Endothelial cell (in vitro differentiated cells): ENCODE data around the gene STAT5B. TPM values are rescaled to one million over a fixed set of nuclear protein-coding genes. Genes with fewer than 3 reads are reported as not detected.

Source experiments
- DNase-seq: peaks from one replicate; pipeline ENCODE4 v3.0.0; 2021; ENCODE audit warnings: low spot score
- H3K27ac Mint-ChIP-seq: one replicate; pipeline ENCODE4 v1.8.0; 2021; ENCODE audit warnings: mixed read lengths, inconsistent platforms; ENCODE audit not compliant: unreplicated experiment
- H3K27me3 Mint-ChIP-seq: one replicate; pipeline ENCODE4 v1.8.0; 2021; ENCODE audit warnings: mild to moderate bottlenecking, moderate library complexity, mixed read lengths, inconsistent platforms; ENCODE audit not compliant: unreplicated experiment
- H3K36me3 Mint-ChIP-seq: one replicate; pipeline ENCODE4 v1.8.0; 2021; ENCODE audit warnings: mild to moderate bottlenecking, low read depth, mixed read lengths, inconsistent platforms; ENCODE audit not compliant: unreplicated experiment
- H3K4me1 Mint-ChIP-seq: one replicate; pipeline ENCODE4 v1.8.0; 2021; ENCODE audit warnings: mild to moderate bottlenecking, mixed read lengths, inconsistent platforms; ENCODE audit not compliant: unreplicated experiment
- H3K4me3 Mint-ChIP-seq: one replicate; pipeline ENCODE4 v1.8.0; 2021; ENCODE audit warnings: mild to moderate bottlenecking, mixed read lengths, inconsistent platforms; ENCODE audit not compliant: unreplicated experiment
- H3K9me3 Mint-ChIP-seq: one replicate; pipeline ENCODE4 v1.8.0; 2021; ENCODE audit warnings: mixed read lengths, inconsistent platforms; ENCODE audit not compliant: unreplicated experiment
- total RNA-seq: library from RNA; stranded (reverse); fragmentation: NEBNext Ultra II Directional; extraction: Animal tissue kit (Norgen Biotek cat#: 25700); gene quantifications from one replicate; pipeline ENCODE4 v1.2.1, GENCODE V29; 2021; ENCODE audit not compliant: unreplicated experiment
- TF ChIP-seq, protein P1 (sequence below): fragments of 200-600 bp; sonication (generic); IDR thresholded peaks from one replicate; pipeline ENCODE4 v1.5.0; 2021; ENCODE audit warnings: antibody characterized with exemption; ENCODE audit not compliant: unreplicated experiment

The STAT5B gene
- total RNA-seq, 1 donor from 2014 or later = 40.2 TPM

- TF ChIP-seq, protein P1, sequence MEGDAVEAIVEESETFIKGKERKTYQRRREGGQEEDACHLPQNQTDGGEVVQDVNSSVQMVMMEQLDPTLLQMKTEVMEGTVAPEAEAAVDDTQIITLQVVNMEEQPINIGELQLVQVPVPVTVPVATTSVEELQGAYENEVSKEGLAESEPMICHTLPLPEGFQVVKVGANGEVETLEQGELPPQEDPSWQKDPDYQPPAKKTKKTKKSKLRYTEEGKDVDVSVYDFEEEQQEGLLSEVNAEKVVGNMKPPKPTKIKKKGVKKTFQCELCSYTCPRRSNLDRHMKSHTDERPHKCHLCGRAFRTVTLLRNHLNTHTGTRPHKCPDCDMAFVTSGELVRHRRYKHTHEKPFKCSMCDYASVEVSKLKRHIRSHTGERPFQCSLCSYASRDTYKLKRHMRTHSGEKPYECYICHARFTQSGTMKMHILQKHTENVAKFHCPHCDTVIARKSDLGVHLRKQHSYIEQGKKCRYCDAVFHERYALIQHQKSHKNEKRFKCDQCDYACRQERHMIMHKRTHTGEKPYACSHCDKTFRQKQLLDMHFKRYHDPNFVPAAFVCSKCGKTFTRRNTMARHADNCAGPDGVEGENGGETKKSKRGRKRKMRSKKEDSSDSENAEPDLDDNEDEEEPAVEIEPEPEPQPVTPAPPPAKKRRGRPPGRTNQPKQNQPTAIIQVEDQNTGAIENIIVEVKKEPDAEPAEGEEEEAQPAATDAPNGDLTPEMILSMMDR = no peak
- H3K4me1 Mint-ChIP-seq = peaks cover 3% of the 10 kb centered on the region
Observed at GRCh38 chr17:42260318-42260717, 15.9 kb downstream of the STAT5B start.

GRCh38 chr17:42255445-42255844 lies 20.7 kb downstream of the STAT5B start:
- DNase-seq = no peak
- no peaks in the 10 kb centered on the region for H3K9me3 Mint-ChIP-seq
- H3K4me3 Mint-ChIP-seq = no peak overlapping the region
- peaks cover 10% of the 10 kb centered on the region for H3K4me1 Mint-ChIP-seq
- H3K27ac Mint-ChIP-seq = no peak overlapping the region
- H3K27me3 Mint-ChIP-seq = no peaks in the 10 kb centered on the region
- TF ChIP-seq, protein P1 = no peak
- no peaks in the 10 kb centered on the region for H3K36me3 Mint-ChIP-seq

More at GRCh38 chr17:42260318-42260717, 15.9 kb downstream of the STAT5B start:
- Mint-ChIP-seq H3K27me3 (no peaks in the 10 kb centered on the region), H3K27ac (no peak overlapping the region), H3K4me3 (no peak overlapping the region), H3K36me3 (no peaks in the 10 kb centered on the region), H3K9me3 (no peaks in the 10 kb centered on the region)
- DNase-seq = no peak

- Mint-ChIP-seq H3K9me3 (no peaks in the 10 kb centered on the region), H3K36me3 (no peaks in the 10 kb centered on the region)
- DNase-seq = no peak
Observed at GRCh38 chr17:42253578-42253977, 22.6 kb downstream of the STAT5B start.

GRCh38 chr17:42252597-42253550 lies 23.3 kb downstream of the STAT5B start:
- no peak for DNase-seq
- H3K27ac Mint-ChIP-seq = no peak overlapping the region

More at GRCh38 chr17:42253578-42253977, 22.6 kb downstream of the STAT5B start:
- Mint-ChIP-seq H3K4me1 (peaks cover 11% of the 10 kb centered on the region), H3K27me3 (no peaks in the 10 kb centered on the region), H3K4me3 (no peak overlapping the region), H3K27ac (no peak overlapping the region)
- TF ChIP-seq, protein P1 = no peak

More at GRCh38 chr17:42252597-42253550, 23.3 kb downstream of the STAT5B start:
- Mint-ChIP-seq H3K27me3 (no peaks in the 10 kb centered on the region), H3K9me3 (no peaks in the 10 kb centered on the region), H3K4me1 (peaks cover 15% of the 10 kb centered on the region), H3K36me3 (no peaks in the 10 kb centered on the region), H3K4me3 (no peak overlapping the region)
- TF ChIP-seq, protein P1 = no peak
